Thoracic aorta (tissue), 2 donors: ENCODE results near the gene CDK5RAP2. TPM values are rescaled to one million over a fixed set of nuclear protein-coding genes. Genes with fewer than 3 reads are reported as not detected.

Experiments
- ATAC-seq: fragments of 150-250 bp; one replicate; pipeline ENCODE4 v1.8.0; 2017; ENCODE audit warnings: low read depth; ENCODE audit not compliant: insufficient number of reproducible peaks, low FRiP score
- DNase-seq: peaks from one replicate; pipeline ENCODE4 v3.0.0-alpha.2; 2020; ENCODE audit warnings: low spot score
- H3K27ac ChIP-seq, 2 donors: fragments of 200-600 bp; sonication (generic); 1 replicate in 1 of 2; 2 replicates in 1 of 2; pipeline ENCODE4 v1.5.1; 2016; ENCODE audit warnings: mild to moderate bottlenecking in 2 of 2, moderate library complexity in 2 of 2
- H3K27me3 ChIP-seq: fragments of 200-600 bp; sonication (generic); replicated peaks from 2 replicates; pipeline ENCODE4 v1.6.0; 2016; ENCODE audit warnings: mild to moderate bottlenecking; ENCODE audit not compliant: insufficient read depth
- H3K36me3 ChIP-seq: fragments of 200-600 bp; sonication (generic); one replicate; pipeline ENCODE4 v1.5.1; 2016
- H3K4me1 ChIP-seq, 2 donors: fragments of 200-600 bp; sonication (generic); 1 replicate in 1 of 2; 2 replicates in 1 of 2; pipeline versions ENCODE4 v1.5.1 to v1.6.0; 2016; ENCODE audit warnings: low read depth in 2 of 2, mild to moderate bottlenecking in 1 of 2; ENCODE audit not compliant: control insufficient read depth in 1 of 2
- H3K4me3 ChIP-seq: fragments of 200-600 bp; sonication (generic); 2 replicates; pipeline ENCODE4 v1.5.1; 2016; ENCODE audit warnings: mild to moderate bottlenecking
- H3K9me3 ChIP-seq: fragments of 200-600 bp; sonication (generic); 2 replicates; pipeline ENCODE4 v1.5.1; 2016
- total RNA-seq, 2 donors: library from RNA; depleted of rRNA; stranded (reverse); fragments of >200 nt; gene quantifications; one replicate each; pipeline versions ENCODE4 v1.1.0 to v1.2.3, GENCODE V29; 2016
- TF ChIP-seq, protein P1 (sequence below): fragments of 200-600 bp; sonication (generic); IDR thresholded peaks from one replicate; pipeline ENCODE4 v1.5.1; 2019; ENCODE audit warnings: antibody characterized with exemption

Gene CDK5RAP2
- total RNA-seq, 2 donors from 2014 or later: 67.8 to 132 TPM

DNA sequence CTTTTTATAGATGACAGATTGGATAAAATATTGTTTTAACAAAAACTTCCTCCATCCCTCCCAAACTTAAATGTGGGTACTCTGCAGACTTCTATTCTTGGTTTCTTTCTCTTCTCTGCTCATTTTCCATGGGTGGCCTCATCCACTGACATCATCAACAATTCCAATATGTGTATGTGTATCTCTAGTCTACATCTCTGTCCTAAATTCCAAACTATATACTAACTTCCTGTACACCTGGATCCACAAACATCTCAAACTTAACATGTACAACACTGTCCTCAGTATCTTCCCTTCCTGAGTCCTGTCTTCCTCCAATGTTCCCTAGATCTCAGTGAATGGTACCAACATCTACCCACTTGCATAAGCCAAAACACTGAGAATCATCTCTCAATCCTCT, 28.5 kb upstream of the CDK5RAP2 start:
- Histone ChIP-seq H3K9me3 (no peaks in the 10 kb centered on the region), H3K27me3 (no peaks in the 10 kb centered on the region), H3K4me3 (no peak overlapping the region), H3K27ac (no peak overlapping the region), H3K4me1 (no peaks in the 10 kb centered on the region), H3K36me3 (peaks cover 11% of the 10 kb centered on the region)
- TF ChIP-seq, protein P1, sequence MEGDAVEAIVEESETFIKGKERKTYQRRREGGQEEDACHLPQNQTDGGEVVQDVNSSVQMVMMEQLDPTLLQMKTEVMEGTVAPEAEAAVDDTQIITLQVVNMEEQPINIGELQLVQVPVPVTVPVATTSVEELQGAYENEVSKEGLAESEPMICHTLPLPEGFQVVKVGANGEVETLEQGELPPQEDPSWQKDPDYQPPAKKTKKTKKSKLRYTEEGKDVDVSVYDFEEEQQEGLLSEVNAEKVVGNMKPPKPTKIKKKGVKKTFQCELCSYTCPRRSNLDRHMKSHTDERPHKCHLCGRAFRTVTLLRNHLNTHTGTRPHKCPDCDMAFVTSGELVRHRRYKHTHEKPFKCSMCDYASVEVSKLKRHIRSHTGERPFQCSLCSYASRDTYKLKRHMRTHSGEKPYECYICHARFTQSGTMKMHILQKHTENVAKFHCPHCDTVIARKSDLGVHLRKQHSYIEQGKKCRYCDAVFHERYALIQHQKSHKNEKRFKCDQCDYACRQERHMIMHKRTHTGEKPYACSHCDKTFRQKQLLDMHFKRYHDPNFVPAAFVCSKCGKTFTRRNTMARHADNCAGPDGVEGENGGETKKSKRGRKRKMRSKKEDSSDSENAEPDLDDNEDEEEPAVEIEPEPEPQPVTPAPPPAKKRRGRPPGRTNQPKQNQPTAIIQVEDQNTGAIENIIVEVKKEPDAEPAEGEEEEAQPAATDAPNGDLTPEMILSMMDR: no peak
- no peak for DNase-seq
- ATAC-seq: no peak

DNA sequence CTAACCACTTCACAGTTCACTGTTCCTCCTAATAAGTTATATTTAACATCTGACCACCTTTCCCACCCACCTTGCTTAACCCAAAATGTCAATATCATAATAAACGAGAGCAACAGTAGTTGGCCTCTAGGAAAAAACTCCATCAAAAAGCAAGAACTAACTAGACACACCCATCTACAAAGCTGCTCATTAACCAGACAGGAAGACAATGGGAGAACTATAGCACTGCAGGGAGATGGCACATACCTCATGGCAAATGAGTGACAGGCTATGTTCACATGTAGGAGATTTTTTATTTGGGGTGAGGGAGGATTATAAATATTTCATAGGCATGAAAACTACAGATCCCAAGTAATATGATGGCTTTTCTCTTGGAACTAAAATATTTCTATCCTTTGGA, 23.6 kb upstream of the CDK5RAP2 start:
- Histone ChIP-seq H3K9me3 (no peaks in the 10 kb centered on the region), H3K4me1 (no peaks in the 10 kb centered on the region), H3K27ac (no peak overlapping the region), H3K4me3 (no peak overlapping the region), H3K36me3 (peaks cover 11% of the 10 kb centered on the region), H3K27me3 (no peaks in the 10 kb centered on the region)
- TF ChIP-seq, protein P1: no peak
- ATAC-seq (no peak), DNase-seq (no peak)

DNA sequence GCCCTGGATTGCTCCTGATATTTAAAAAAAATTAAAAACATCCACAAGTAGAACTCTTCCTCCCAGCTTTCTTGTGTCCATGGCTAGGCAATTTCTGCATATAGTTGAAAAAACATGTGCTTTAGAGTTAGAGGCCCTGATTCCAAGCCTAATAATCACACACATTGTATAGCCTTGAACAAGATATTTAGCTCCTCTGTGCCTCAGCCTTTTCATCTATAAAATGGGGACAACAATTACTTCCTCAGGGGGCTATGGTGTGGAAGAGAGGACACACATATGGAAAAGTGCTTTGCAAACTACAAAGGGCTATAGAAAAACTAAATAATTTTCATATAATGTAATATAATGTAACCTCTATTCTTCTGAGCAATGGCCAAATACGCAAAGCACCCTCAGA, 23.0 kb upstream of the CDK5RAP2 start:
- no peak overlapping the region for H3K4me3 ChIP-seq
- no peak overlapping the region for H3K27ac ChIP-seq
- no peaks in the 10 kb centered on the region for H3K4me1 ChIP-seq
- DNase-seq (no peak), ATAC-seq (no peak)
- no peaks in the 10 kb centered on the region for H3K27me3 ChIP-seq
- TF ChIP-seq, protein P1: no peak
- H3K36me3 ChIP-seq: peaks cover 11% of the 10 kb centered on the region
- no peaks in the 10 kb centered on the region for H3K9me3 ChIP-seq

DNA sequence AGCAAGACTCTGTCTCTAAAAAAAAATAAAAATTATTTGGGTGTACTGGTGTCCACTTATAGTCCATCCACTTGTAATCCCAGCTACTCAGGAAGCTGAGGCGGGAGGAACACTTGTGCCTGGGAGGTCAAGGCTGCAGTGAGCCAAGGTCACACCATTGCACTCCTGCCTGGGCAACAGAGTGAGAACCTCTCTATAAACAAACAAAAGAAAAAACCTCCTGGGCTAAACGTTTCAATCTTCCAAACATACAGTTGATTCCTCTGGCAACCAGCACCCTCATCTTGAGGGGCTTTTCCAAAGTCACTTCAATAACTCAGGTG, 13.9 kb upstream of the CDK5RAP2 start:
- Histone ChIP-seq H3K36me3 (no peaks in the 10 kb centered on the region), H3K4me1 (no peaks in the 10 kb centered on the region), H3K27me3 (no peaks in the 10 kb centered on the region), H3K9me3 (no peaks in the 10 kb centered on the region), H3K27ac (no peak overlapping the region), H3K4me3 (no peak overlapping the region)
- ATAC-seq: no peak
- TF ChIP-seq, protein P1: no peak
- DNase-seq: no peak

DNA sequence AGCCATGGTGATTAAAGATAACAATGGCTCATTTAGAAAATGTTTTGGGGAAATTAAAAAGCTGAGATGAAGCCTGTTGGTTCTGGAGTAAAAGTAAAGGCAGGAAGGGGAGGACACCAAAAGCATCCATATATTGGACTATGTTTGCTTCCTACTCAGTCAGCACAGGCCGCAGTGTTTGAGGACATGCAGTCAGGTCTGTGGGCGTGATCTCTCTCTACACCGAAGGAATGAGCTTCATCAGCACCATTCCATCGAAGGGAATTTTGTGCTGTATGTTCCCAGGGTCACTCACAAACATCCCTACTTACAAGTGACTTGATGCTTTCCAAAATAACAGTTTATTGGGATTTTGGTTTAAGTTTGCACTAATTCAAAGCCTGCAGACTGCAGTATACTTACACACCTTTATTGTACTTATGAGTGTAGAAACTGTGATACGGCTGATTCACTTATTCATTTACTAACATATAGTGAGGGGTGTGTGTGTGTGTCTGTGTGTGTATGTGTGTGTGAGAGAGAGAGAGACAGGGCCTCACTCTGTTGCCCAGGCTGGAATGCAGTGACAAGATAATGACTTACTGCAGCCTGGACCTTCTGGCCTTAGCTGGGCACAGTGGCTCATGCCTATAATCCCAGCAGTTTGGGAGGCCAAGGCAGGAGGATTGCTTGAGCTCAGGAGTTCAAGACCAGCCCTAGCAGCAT, 13.4 kb upstream of the CDK5RAP2 start:
- TF ChIP-seq, protein P1: no peak
- DNase-seq (no peak), ATAC-seq (no peak)
- H3K4me1 ChIP-seq: no peaks in the 10 kb centered on the region
- no peak overlapping the region for H3K27ac ChIP-seq
- H3K27me3 ChIP-seq: no peaks in the 10 kb centered on the region
- H3K9me3 ChIP-seq: no peaks in the 10 kb centered on the region
- H3K4me3 ChIP-seq: no peak overlapping the region
- H3K36me3 ChIP-seq: no peaks in the 10 kb centered on the region
